Skeletal muscle tissue (tissue), 4 donors: Measurements from ENCODE around the gene RNF213. TPM values are rescaled to one million over a fixed set of nuclear protein-coding genes. Genes with fewer than 3 reads are reported as not detected.

ENCODE experiments used
- H3K27ac ChIP-seq: one replicate; pipeline ENCODE4 v1.7.0; 2013; ENCODE audit warnings: mild to moderate bottlenecking, low read depth, low read length, inconsistent platforms
- H3K27me3 ChIP-seq, 3 donors: one replicate each; pipeline ENCODE4 v1.7.0; 2013; ENCODE audit warnings: low read length in 3 of 3; ENCODE audit not compliant: control insufficient read depth in 3 of 3, insufficient read depth in 3 of 3
- H3K36me3 ChIP-seq, 3 donors: one replicate each; pipeline ENCODE4 v1.7.0; 2013; ENCODE audit warnings: low read length in 3 of 3; ENCODE audit not compliant: control insufficient read depth in 3 of 3, insufficient read depth in 3 of 3
- H3K4me1 ChIP-seq, 3 donors: one replicate each; pipeline ENCODE4 v1.7.0; 2013; ENCODE audit warnings: low read length in 3 of 3, mild to moderate bottlenecking in 3 of 3; ENCODE audit not compliant: control insufficient read depth in 3 of 3, insufficient read depth in 3 of 3
- H3K4me3 ChIP-seq, 3 donors: one replicate each; pipeline ENCODE4 v1.7.0; 2013; ENCODE audit warnings: low read length in 3 of 3
- H3K9ac ChIP-seq, 3 donors: one replicate each; pipeline ENCODE4 v1.7.0; 2013; ENCODE audit warnings: low read length in 3 of 3, mild to moderate bottlenecking in 3 of 3, moderate library complexity in 2 of 3, low read depth in 1 of 3
- H3K9me3 ChIP-seq, 3 donors: one replicate each; pipeline ENCODE4 v1.7.0; 2013; ENCODE audit warnings: low read length in 3 of 3; ENCODE audit not compliant: control insufficient read depth in 3 of 3
- total RNA-seq: library from RNA; depleted of rRNA; stranded (reverse); fragments of >200 nt; gene quantifications from one replicate; pipeline ENCODE4 v1.2.3, GENCODE V29; 2014
- donor health status: Osteomylitis.

Gene RNF213
- total RNA-seq, 1 donor from 2014 or later = 63.2 TPM

- no peaks in the 10 kb centered on the region for H3K4me1 ChIP-seq
- H3K9ac ChIP-seq = no peak overlapping the region
- peaks cover 64 to 84% (median 84%) of the 10 kb centered on the region in 3 donors for H3K36me3 ChIP-seq
- H3K9me3 ChIP-seq = no peaks in the 10 kb centered on the region
- no peaks in the 10 kb centered on the region for H3K27me3 ChIP-seq
- H3K4me3 ChIP-seq = no peak overlapping the region
- no peak overlapping the region for H3K27ac ChIP-seq
Measured at GRCh38 chr17:80388175-80388574, 127.5 kb downstream of the RNF213 start.

- Histone ChIP-seq H3K36me3 (peaks cover 63 to 84% (median 84%) of the 10 kb centered on the region in 3 donors), H3K4me3 (no peak overlapping the region), H3K4me1 (no peaks in the 10 kb centered on the region), H3K9ac (no peak overlapping the region), H3K27me3 (no peaks in the 10 kb centered on the region), H3K9me3 (no peaks in the 10 kb centered on the region), H3K27ac (no peak overlapping the region)
Measured at GRCh38 chr17:80388601-80389000, 127.9 kb downstream of the RNF213 start.

GRCh38 chr17:80389011-80389995, 128.7 kb downstream of the RNF213 start:
- H3K27ac ChIP-seq = no peak overlapping the region
- peaks cover 63 to 84% (median 83%) of the 10 kb centered on the region in 3 donors for H3K36me3 ChIP-seq
- H3K9me3 ChIP-seq = no peaks in the 10 kb centered on the region
- H3K27me3 ChIP-seq = no peaks in the 10 kb centered on the region
- H3K9ac ChIP-seq = no peak overlapping the region
- H3K4me3 ChIP-seq = no peak overlapping the region
- no peaks in the 10 kb centered on the region for H3K4me1 ChIP-seq

GRCh38 chr17:80393241-80393890, 132.7 kb downstream of the RNF213 start:
- peaks cover 33 to 56% (median 50%) of the 10 kb centered on the region in 3 donors for H3K36me3 ChIP-seq
- H3K4me1 ChIP-seq = peaks cover 0 to 5% (median 4%) of the 10 kb centered on the region in 3 donors
- H3K9ac ChIP-seq = no peak overlapping the region
- no peaks in the 10 kb centered on the region for H3K27me3 ChIP-seq
- H3K4me3 ChIP-seq = no peak overlapping the region
- H3K9me3 ChIP-seq = no peaks in the 10 kb centered on the region
- no peak overlapping the region for H3K27ac ChIP-seq

- H3K27me3 ChIP-seq = no peaks in the 10 kb centered on the region
- no peak overlapping the region for H3K27ac ChIP-seq
- no peaks in the 10 kb centered on the region for H3K9me3 ChIP-seq
- no peak overlapping the region for H3K9ac ChIP-seq
- peaks cover 0 to 5% (median 4%) of the 10 kb centered on the region in 3 donors for H3K4me1 ChIP-seq
- H3K4me3 ChIP-seq = no peak overlapping the region
- peaks cover 28 to 50% (median 44%) of the 10 kb centered on the region in 3 donors for H3K36me3 ChIP-seq
Measured at GRCh38 chr17:80393961-80394360, 133.3 kb downstream of the RNF213 start.

- Histone ChIP-seq H3K27me3 (no peaks in the 10 kb centered on the region), H3K9me3 (no peaks in the 10 kb centered on the region), H3K4me1 (peaks cover 0 to 5% (median 4%) of the 10 kb centered on the region in 3 donors), H3K27ac (no peak overlapping the region), H3K36me3 (peaks cover 20 to 43% (median 37%) of the 10 kb centered on the region in 3 donors), H3K9ac (no peak overlapping the region), H3K4me3 (no peak overlapping the region)
Measured at GRCh38 chr17:80394629-80395216, 134.1 kb downstream of the RNF213 start.

- Histone ChIP-seq H3K27ac (no peak overlapping the region), H3K9ac (no peak overlapping the region), H3K36me3 (peaks cover 13 to 35% (median 31%) of the 10 kb centered on the region in 3 donors), H3K27me3 (no peaks in the 10 kb centered on the region), H3K4me1 (peaks cover 0 to 5% (median 4%) of the 10 kb centered on the region in 3 donors), H3K4me3 (no peak overlapping the region), H3K9me3 (no peaks in the 10 kb centered on the region)
Measured at GRCh38 chr17:80395402-80396151, 134.9 kb downstream of the RNF213 start.

- Histone ChIP-seq H3K9me3 (no peaks in the 10 kb centered on the region), H3K27me3 (no peaks in the 10 kb centered on the region), H3K4me3 (no peak overlapping the region)
Measured at GRCh38 chr17:80396157-80397033, 135.7 kb downstream of the RNF213 start.

GRCh38 chr17:80397034-80397387, 136.4 kb downstream of the RNF213 start:
- Histone ChIP-seq H3K4me3 (no peak overlapping the region), H3K9me3 (no peaks in the 10 kb centered on the region), H3K27ac (no peak overlapping the region), H3K27me3 (no peaks in the 10 kb centered on the region), H3K4me1 (peaks cover 0 to 5% (median 4%) of the 10 kb centered on the region in 3 donors), H3K36me3 (peaks cover 11 to 28% (median 22%) of the 10 kb centered on the region in 3 donors), H3K9ac (no peak overlapping the region)

More at GRCh38 chr17:80396157-80397033, 135.7 kb downstream of the RNF213 start:
- Histone ChIP-seq H3K36me3 (peaks cover 11 to 30% (median 25%) of the 10 kb centered on the region in 3 donors), H3K4me1 (peaks cover 0 to 5% (median 4%) of the 10 kb centered on the region in 3 donors), H3K27ac (no peak overlapping the region), H3K9ac (no peak overlapping the region)
